Gastroesophageal sphincter (tissue), 3 donors: Measurements from ENCODE around the gene ARHGEF16.

ENCODE experiments used
- CTCF ChIP-seq, 4 experiments: fragments of 200-600 bp in 2 of 4; fragments of 450-650 bp in 2 of 4; sonication (generic) in 1 of 4; IDR thresholded peaks; one replicate each; pipeline ENCODE4 v1.5.1; 2017 to 2019; ENCODE audit warnings: antibody characterized with exemption in 4 of 4, mild to moderate bottlenecking in 2 of 4, moderate library complexity in 2 of 4
- POLR2A ChIP-seq, 2 donors: fragments of 450-650 bp; IDR thresholded peaks; one replicate each; pipeline ENCODE4 v1.6.1; 2017; ENCODE audit warnings: antibody characterized with exemption in 2 of 2, mild to moderate bottlenecking in 2 of 2, moderate library complexity in 1 of 2
- POLR2AphosphoS5 ChIP-seq: sonication (generic); formaldehyde crosslinking; IDR thresholded peaks from one replicate; pipeline ENCODE4 v1.6.1; 2017; ENCODE audit warnings: antibody characterized with exemption

- TF ChIP-seq CTCF (IDR thresholded peaks at IDR 0.05) = no peak
- TF ChIP-seq POLR2AphosphoS5 = no peak
- TF ChIP-seq POLR2A (IDR thresholded peaks at IDR 0.05) = no peak
Measured at GRCh38 chr1:3425486-3426215, 28.8 kb upstream of the ARHGEF16 start.
